GM12874 (cell line): ENCODE measurements around the gene TUFM.
A peak's percentile ranks its signal among the peaks of the same experiment; 100 is the strongest.

Experiments
- CTCF ChIP-seq: IDR thresholded peaks from 2 replicates; pipeline ENCODE4 v1.5.1; 2011; ENCODE audit warnings: low read depth, mild to moderate bottlenecking, control low read depth, low read length, moderate library complexity; ENCODE audit not compliant: insufficient read depth

The TUFM gene

GRCh38 chr16:28846080-28846932, at the start of gene TUFM:
TSS of gene TUFM (minus strand) at chr16:28846348. CDS start at chr16:28846269, 79 bp downstream.
- TF ChIP-seq CTCF, result peak; percentile 86

GRCh38 chr16:28895609-28896008, 49.5 kb upstream of the TUFM start:
- TF ChIP-seq CTCF, result no peak

GRCh38 chr16:28893291-28893690, 47.1 kb upstream of the TUFM start:
- TF ChIP-seq CTCF, result no peak

DNA sequence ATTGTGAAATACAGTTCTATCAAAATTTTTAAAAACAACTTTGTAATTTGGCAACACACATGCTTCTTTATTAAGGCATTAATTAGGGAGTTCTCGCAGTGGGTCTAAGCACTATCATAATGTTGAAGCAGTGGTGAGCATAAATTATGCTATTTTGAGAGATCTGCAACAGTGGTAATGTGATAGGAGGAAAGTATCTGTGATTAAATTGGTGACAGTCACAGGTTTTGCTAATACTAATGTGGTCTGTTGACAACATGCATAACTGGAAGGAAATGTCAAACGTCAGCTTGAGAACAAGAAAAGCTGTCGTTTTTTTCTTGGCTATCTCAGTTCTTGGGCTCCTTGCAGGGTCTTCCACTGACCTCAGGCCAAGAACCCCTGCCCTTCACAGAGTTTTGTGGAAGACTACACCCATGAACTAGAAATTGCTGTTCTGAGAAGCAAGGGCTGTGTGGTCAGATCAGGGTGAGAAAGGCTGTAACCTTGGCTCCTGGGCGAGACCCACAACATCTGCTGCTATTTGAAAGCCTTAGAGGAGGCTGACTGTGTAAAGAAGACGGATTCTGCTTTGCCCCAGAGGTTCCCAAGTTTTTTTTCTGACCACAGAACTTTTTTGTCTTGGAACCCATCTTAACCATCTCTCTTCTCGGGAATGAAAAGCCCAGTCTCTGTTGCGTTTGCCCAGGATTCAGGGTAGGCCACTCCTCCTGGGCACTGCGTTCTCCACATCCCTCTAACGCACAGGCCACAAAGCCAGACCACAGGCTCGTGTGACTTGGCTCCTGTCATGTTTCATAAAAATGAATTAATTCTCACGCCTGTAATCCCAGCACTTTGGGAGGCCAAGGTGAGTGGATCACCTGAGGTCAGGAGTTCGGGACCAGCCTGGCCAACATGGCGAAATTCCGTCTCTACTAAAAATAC, 46.1 kb upstream of the TUFM start:
- no peak for TF ChIP-seq CTCF

- no peak for TF ChIP-seq CTCF
Measured at GRCh38 chr16:28886945-28887344, 40.8 kb upstream of the TUFM start.

- TF ChIP-seq CTCF, result no peak
Measured at GRCh38 chr16:28884045-28884444, 37.9 kb upstream of the TUFM start.
